Effector memory CD4-positive, alpha-beta T cell (primary cell): Measurements from ENCODE around the gene ZBTB16.

Source experiments
- DNase-seq, 3 donors: peaks; one replicate each; pipeline ENCODE4 v3.0.0-alpha.2; 2020
- H3K27ac ChIP-seq: 2 replicates; pipeline ENCODE4 v1.7.0; 2013; ENCODE audit warnings: mild to moderate bottlenecking, low read length, moderate library complexity; ENCODE audit not compliant: insufficient read depth, poor library complexity, severe bottlenecking
- H3K27me3 ChIP-seq: replicated peaks from 2 replicates; pipeline ENCODE4 v1.7.0; 2013; ENCODE audit warnings: mild to moderate bottlenecking, low read length; ENCODE audit not compliant: insufficient read depth, control insufficient read depth, poor library complexity, severe bottlenecking
- H3K36me3 ChIP-seq: 2 replicates; pipeline ENCODE4 v1.7.0; 2013; ENCODE audit warnings: mild to moderate bottlenecking, low read length, moderate library complexity; ENCODE audit not compliant: control insufficient read depth, insufficient read depth
- H3K4me1 ChIP-seq: 2 replicates; pipeline ENCODE4 v1.7.0; 2013; ENCODE audit warnings: low read length, mild to moderate bottlenecking; ENCODE audit not compliant: control insufficient read depth, insufficient read depth, poor library complexity, severe bottlenecking
- H3K4me3 ChIP-seq: 2 replicates; pipeline ENCODE4 v1.7.0; 2013; ENCODE audit warnings: low read length, low read depth, mild to moderate bottlenecking; ENCODE audit not compliant: insufficient read depth, poor library complexity, severe bottlenecking
- H3K9me3 ChIP-seq: 2 replicates; pipeline ENCODE4 v1.7.0; 2013; ENCODE audit warnings: mild to moderate bottlenecking, low read length, moderate library complexity; ENCODE audit not compliant: control insufficient read depth

The ZBTB16 gene

GRCh38 chr11:114167771-114168448, 108.4 kb downstream of the ZBTB16 start:
- DNase-seq: no peak
- Histone ChIP-seq H3K4me1 (peaks cover 65% of the 10 kb centered on the region), H3K36me3 (no peaks in the 10 kb centered on the region), H3K4me3 (no peak overlapping the region), H3K9me3 (no peaks in the 10 kb centered on the region), H3K27ac (no peak overlapping the region), H3K27me3 (no peaks in the 10 kb centered on the region)

GRCh38 chr11:114168691-114169090, 109.2 kb downstream of the ZBTB16 start:
- Histone ChIP-seq H3K4me1 (peaks cover 73% of the 10 kb centered on the region), H3K27me3 (no peaks in the 10 kb centered on the region), H3K9me3 (no peaks in the 10 kb centered on the region), H3K4me3 (no peak overlapping the region), H3K36me3 (no peaks in the 10 kb centered on the region), H3K27ac (no peak overlapping the region)
- DNase-seq: no peak

GRCh38 chr11:114169321-114169749, 109.8 kb downstream of the ZBTB16 start:
- Histone ChIP-seq H3K27ac (no peak overlapping the region), H3K4me3 (no peak overlapping the region), H3K4me1 (peaks cover 74% of the 10 kb centered on the region), H3K27me3 (no peaks in the 10 kb centered on the region), H3K36me3 (no peaks in the 10 kb centered on the region), H3K9me3 (no peaks in the 10 kb centered on the region)
- no peak for DNase-seq

GRCh38 chr11:114169821-114170220, 110.3 kb downstream of the ZBTB16 start:
- Histone ChIP-seq H3K27me3 (no peaks in the 10 kb centered on the region), H3K4me1 (peaks cover 74% of the 10 kb centered on the region), H3K27ac (no peak overlapping the region)

GRCh38 chr11:114170226-114170625, 110.7 kb downstream of the ZBTB16 start:
- Histone ChIP-seq H3K27me3 (no peaks in the 10 kb centered on the region), H3K9me3 (no peaks in the 10 kb centered on the region), H3K4me3 (no peak overlapping the region), H3K27ac (no peak overlapping the region), H3K36me3 (no peaks in the 10 kb centered on the region), H3K4me1 (peaks cover 70% of the 10 kb centered on the region)
- no peak for DNase-seq

More at GRCh38 chr11:114169821-114170220, 110.3 kb downstream of the ZBTB16 start:
- DNase-seq: no peak
- no peaks in the 10 kb centered on the region for H3K36me3 ChIP-seq
- no peaks in the 10 kb centered on the region for H3K9me3 ChIP-seq
- H3K4me3 ChIP-seq: no peak overlapping the region

- no peak for DNase-seq
- peaks cover 60% of the 10 kb centered on the region for H3K4me1 ChIP-seq
- no peaks in the 10 kb centered on the region for H3K9me3 ChIP-seq
- H3K36me3 ChIP-seq: no peaks in the 10 kb centered on the region
- no peaks in the 10 kb centered on the region for H3K27me3 ChIP-seq
- no peak overlapping the region for H3K4me3 ChIP-seq
- no peak overlapping the region for H3K27ac ChIP-seq
These were observed 111.9 kb downstream of the ZBTB16 start for GRCh38 chr11:114171257-114172054.

- no peak overlapping the region for H3K4me3 ChIP-seq
- no peaks in the 10 kb centered on the region for H3K36me3 ChIP-seq
- H3K27me3 ChIP-seq: no peaks in the 10 kb centered on the region
- no peak overlapping the region for H3K27ac ChIP-seq
- H3K9me3 ChIP-seq: no peaks in the 10 kb centered on the region
- H3K4me1 ChIP-seq: peaks cover 59% of the 10 kb centered on the region
- DNase-seq: no peak
These were observed 112.7 kb downstream of the ZBTB16 start for GRCh38 chr11:114172055-114172861.

GRCh38 chr11:114172871-114173444, 113.4 kb downstream of the ZBTB16 start:
- H3K4me3 ChIP-seq: no peak overlapping the region
- DNase-seq: no peak
- peak overlapping the region; percentile 25 for H3K27ac ChIP-seq
- peaks cover 52% of the 10 kb centered on the region for H3K4me1 ChIP-seq
- H3K27me3 ChIP-seq: no peaks in the 10 kb centered on the region
- no peaks in the 10 kb centered on the region for H3K36me3 ChIP-seq
- no peaks in the 10 kb centered on the region for H3K9me3 ChIP-seq

GRCh38 chr11:114173843-114174242, 114.3 kb downstream of the ZBTB16 start:
- H3K4me1 ChIP-seq: peaks cover 48% of the 10 kb centered on the region
- H3K27me3 ChIP-seq: no peaks in the 10 kb centered on the region
- no peak overlapping the region for H3K27ac ChIP-seq
- no peaks in the 10 kb centered on the region for H3K9me3 ChIP-seq
- H3K36me3 ChIP-seq: no peaks in the 10 kb centered on the region
- no peak overlapping the region for H3K4me3 ChIP-seq
- no peak for DNase-seq
